HFF-Myc (cell line): ENCODE data around the gene KIF7.

ENCODE experiments used
- DNase-seq: peaks from one replicate; pipeline ENCODE4 v3.0.0-alpha.2; 2011; ENCODE audit warnings: low read depth; ENCODE audit errors: extremely low read depth
- H3K4me3 ChIP-seq: replicated peaks from 2 replicates; pipeline ENCODE4 v1.5.1; 2011; ENCODE audit warnings: low read depth, mild to moderate bottlenecking, control low read depth, low read length
- TF ChIP-seq, protein P1 (sequence below): IDR thresholded peaks from 2 replicates; pipeline ENCODE4 v1.5.1; 2012; ENCODE audit warnings: mild to moderate bottlenecking, low read depth, low read length, control low read depth; ENCODE audit errors: missing control alignments

KIF7 gene

DNA sequence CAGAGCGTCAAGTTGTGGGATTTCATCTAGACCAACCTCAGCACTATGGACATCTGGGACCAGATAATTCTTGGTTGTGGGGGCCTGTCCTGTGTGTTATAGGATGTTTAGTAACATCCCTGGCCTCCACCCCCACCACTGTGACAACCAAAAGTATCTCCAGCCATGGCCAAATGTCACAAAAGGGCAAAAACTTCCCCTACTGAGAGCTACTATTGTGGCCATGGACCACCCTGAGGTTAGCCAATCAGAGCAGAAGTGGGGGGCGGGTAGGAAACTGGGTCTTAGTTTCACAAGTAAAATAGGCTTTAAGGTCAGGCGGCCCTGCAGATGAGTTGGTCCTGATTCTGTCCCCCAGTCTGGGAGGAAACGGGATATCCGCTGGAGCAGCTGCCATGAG lies 25.4 kb downstream of the KIF7 start:
- no peak overlapping the region for H3K4me3 ChIP-seq
- DNase-seq = no peak
- TF ChIP-seq, protein P1, sequence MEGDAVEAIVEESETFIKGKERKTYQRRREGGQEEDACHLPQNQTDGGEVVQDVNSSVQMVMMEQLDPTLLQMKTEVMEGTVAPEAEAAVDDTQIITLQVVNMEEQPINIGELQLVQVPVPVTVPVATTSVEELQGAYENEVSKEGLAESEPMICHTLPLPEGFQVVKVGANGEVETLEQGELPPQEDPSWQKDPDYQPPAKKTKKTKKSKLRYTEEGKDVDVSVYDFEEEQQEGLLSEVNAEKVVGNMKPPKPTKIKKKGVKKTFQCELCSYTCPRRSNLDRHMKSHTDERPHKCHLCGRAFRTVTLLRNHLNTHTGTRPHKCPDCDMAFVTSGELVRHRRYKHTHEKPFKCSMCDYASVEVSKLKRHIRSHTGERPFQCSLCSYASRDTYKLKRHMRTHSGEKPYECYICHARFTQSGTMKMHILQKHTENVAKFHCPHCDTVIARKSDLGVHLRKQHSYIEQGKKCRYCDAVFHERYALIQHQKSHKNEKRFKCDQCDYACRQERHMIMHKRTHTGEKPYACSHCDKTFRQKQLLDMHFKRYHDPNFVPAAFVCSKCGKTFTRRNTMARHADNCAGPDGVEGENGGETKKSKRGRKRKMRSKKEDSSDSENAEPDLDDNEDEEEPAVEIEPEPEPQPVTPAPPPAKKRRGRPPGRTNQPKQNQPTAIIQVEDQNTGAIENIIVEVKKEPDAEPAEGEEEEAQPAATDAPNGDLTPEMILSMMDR = no peak

DNA sequence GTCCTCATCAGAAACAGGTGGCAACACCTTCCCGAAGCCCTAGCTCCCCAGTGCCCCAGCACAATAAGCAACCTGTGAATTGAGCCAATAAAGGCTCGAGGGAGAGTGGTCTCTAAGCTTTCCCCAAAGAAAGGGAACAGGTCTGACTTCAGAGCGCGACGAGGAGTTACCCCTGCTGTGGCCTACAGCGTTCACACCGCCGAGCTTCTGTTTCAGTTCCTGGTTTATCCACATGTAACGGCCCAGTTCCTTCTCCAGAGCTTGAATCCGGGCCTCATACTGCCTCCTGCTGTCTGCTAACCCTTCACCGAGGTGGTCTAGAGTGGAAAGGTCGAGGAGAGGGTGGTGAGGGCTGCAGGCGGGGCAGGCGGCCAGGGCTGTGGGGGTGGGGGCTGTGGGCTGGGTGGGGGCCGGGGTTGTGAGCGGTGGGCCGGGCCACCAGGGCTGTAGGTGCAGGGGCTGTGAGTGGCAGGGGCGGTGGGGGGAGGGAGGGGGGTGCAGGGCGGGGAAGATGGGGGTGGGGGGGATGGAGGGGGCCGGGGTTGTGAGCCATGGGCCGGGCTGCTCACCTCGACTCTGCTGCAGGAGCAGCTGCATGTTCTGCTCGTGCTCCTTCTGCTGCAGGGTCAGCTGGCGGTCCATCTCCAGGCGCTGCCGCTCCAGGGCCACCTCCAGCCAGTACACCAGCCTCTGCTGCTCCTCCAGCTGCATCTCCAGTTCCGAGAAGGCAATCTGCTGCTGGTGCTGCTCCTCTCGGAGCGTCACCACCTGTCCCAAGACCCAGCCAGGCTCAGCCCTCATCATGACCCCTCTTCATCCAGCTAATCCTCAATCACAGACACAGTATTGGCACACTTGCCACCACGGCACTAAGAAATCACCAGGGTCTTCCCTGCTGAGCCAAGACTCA lies 26.2 kb downstream of the KIF7 start:
- H3K4me3 ChIP-seq = no peak overlapping the region
- TF ChIP-seq, protein P1 = no peak
- DNase-seq = no peak

DNA sequence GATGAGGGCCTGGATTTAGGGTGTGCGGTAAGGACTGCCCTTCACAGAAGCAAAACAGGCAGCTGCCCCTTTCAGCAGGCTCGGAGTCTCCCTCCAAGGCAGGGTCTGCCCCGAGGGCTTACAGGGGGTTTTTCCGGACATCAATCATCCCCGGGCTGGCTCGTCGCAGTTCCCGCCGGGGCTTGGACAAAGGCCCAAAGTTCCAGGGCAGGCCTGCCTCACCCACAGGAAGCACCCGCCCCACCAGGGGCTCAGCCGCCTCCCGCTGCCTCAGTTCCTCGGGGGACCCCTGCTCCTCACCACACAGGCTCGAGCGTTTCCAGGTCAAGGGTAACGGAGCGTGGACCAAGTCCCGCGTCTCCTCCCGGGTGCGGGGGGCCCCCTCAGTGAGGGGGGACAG lies 27.0 kb downstream of the KIF7 start:
- H3K4me3 ChIP-seq = no peak overlapping the region
- TF ChIP-seq, protein P1 = no peak
- DNase-seq = no peak

DNA sequence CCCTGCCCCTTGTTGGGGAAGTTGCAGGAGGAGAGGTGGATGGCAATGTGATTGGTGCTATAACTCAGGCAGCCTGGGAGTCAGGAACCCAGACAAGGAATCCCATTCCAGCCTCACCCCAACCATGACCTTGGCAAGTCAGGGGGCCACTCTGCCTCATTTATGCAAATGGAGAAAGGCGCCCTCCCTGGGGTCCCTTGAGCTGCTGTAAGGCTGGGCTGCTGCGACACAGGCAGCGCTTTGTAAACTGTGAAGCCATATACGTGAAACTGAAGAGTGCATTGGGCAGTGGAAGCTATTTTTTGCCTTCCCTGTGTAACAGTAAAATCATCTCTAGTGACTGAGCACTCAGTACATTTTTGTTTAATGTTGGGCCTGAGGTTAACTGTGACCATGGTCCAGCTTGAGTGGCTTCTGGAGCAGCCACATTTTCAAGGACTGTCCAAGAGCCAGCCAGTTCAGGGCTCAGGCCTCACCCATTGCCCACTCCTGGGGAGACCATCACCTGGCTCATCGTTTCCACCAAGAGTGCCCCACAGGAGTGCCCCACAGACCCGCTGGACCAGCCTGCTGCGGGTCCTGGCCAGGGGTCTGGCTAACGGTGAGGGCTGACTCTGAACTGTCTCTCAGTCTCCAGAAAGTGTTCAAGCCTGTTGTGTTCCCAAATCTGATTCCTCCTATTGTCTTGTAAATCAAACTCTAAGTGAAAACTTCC lies 27.9 kb downstream of the KIF7 start:
- no peak for DNase-seq
- TF ChIP-seq, protein P1 = no peak
- H3K4me3 ChIP-seq = no peak overlapping the region

DNA sequence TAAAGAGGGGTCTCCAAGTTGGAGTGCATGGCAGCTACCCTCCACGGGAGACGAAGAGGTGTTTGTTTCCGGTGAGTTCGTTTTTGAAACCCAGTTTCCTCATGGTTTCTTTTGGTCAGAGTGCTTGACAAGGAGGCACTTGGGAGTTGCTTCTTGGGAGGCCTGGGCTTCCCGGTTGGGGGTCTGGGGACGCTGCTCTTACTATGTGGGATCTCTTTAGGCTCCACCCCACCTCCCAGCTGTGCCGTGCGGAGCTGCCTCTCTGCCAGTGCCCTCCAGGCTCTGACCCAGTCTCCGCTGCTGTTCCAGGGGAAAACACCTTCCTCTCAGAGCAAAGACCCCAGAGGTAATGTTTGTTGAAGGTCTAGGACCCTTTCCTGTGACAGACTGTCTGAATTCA lies 29.6 kb downstream of the KIF7 start:
- TF ChIP-seq, protein P1 = no peak
- H3K4me3 ChIP-seq = no peak overlapping the region
- DNase-seq = no peak

DNA sequence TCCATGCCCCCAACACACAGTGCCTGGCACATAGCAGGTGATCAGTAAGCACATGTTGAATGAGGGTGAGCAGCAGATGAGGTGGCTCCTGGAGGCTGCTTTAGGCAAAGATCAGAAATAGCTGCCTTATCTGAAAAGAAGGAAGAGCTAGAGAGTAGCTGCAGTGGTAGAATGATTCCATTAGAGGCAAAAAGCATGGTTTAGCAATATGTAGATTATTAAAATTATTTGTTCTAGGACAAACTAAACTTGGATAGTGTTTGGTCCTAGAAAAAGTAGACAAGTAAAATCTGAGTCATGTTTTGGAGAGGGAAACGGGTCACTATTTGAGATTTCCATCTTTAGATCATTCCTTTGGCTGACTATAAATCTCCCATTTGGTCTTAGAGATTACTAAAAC lies 32.1 kb downstream of the KIF7 start:
- no peak for DNase-seq
- H3K4me3 ChIP-seq = no peak overlapping the region
- TF ChIP-seq, protein P1 = no peak
